ENCODE measurements around the gene MRPL48. TPM values are rescaled to one million over a fixed set of nuclear protein-coding genes. Genes with fewer than 3 reads are reported as not detected.

MRPL48 gene
- total and polyA plus RNA-seq, 2 of the 8 experiments (the other 6 are each of a cell fraction or from before 2014, with no cell fraction given): 34.9 to 59.9 TPM

DNA sequence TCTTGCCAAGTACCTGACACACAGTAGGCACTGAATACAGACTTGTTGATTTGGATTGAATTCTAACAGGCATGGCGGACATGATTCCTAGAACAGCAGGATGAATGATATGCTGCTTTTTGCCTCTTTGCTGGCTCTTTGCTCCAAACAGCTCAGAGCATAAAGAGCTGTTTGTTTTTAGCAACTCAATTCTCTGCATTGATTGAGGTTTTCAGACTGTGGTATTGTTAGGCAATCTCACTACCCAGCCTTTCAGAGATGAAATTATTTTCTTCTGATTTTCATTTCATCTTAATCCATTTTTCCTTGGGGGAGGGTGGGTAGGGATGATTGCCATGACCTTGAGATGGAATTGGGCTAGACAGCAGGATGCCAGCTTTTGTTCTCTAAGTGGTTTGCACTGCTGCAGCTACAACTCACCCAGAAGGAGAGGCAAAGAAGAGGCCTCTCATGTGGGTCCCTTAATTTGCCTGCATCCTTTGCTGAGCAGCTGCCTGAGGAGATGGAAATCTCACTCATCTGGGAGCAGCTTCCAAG is 68.4 kb downstream of the MRPL48 start:
- H3K27ac ChIP-seq (ENCODE audit: low read depth, low read length): no peak overlapping the region
- no peak for DNase-seq (ENCODE audit: low read depth in 1 of 2, low spot score in 2 of 2)
- TF ChIP-seq TBP (IDR thresholded peaks at IDR 0.05; ENCODE audit: low read depth, low read length) (no peak), GABPA (IDR thresholded peaks at IDR 0.05; ENCODE audit: borderline replicate concordance, insufficient read depth, low read length) (no peak), RFX5 (IDR thresholded peaks at IDR 0.05; ENCODE audit: borderline replicate concordance, low read depth, low read length) (no peak), TAF7 (optimal IDR thresholded peaks at IDR 0.05; ENCODE audit: borderline replicate concordance, low read depth, low read length) (no peak), ZNF274 (IDR thresholded peaks at IDR 0.05; ENCODE audit: borderline replicate concordance, extremely low read depth, low read length) (no peak), BRCA1 (IDR thresholded peaks at IDR 0.05; ENCODE audit: low read depth, low read length) (no peak), RNF2 (IDR thresholded peaks at IDR 0.05; ENCODE audit: borderline replicate concordance, low read depth, low read length, missing control alignments, poor library complexity, severe bottlenecking) (no peak), RAD21 (IDR thresholded peaks at IDR 0.05 in 1 of 2, conservative IDR thresholded peaks at IDR 0.05 in 1 of 2; ENCODE audit: low read depth in 2 of 2, low read length in 2 of 2) (no peak), MAFK (IDR thresholded peaks at IDR 0.05; ENCODE audit: low read depth, low read length) (no peak)
- TF ChIP-seq, protein P1, sequence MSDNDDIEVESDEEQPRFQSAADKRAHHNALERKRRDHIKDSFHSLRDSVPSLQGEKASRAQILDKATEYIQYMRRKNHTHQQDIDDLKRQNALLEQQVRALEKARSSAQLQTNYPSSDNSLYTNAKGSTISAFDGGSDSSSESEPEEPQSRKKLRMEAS (IDR thresholded peaks at IDR 0.05): no peak
- TF ChIP-seq, protein P2, sequence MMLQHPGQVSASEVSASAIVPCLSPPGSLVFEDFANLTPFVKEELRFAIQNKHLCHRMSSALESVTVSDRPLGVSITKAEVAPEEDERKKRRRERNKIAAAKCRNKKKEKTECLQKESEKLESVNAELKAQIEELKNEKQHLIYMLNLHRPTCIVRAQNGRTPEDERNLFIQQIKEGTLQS (IDR thresholded peaks at IDR 0.05; ENCODE audit: insufficient read depth, low read depth, low read length): no peak

More for the DNA sequence above, 68.4 kb downstream of the MRPL48 start:
- no peaks in the 10 kb centered on the region for H3K36me3 ChIP-seq (ENCODE audit: control insufficient read depth in 2 of 4, insufficient read depth in 4 of 4, low read length in 3 of 4)
- H3K23me2 ChIP-seq (ENCODE audit: low read depth, low read length): no peaks in the 10 kb centered on the region
- no peak overlapping the region for H2BK120ac ChIP-seq (replicated peaks; ENCODE audit: low read depth, low read length)
- no peak overlapping the region for H3K14ac ChIP-seq (ENCODE audit: insufficient read length)
- WGBS, 2 experiments (ENCODE audit: extremely low coverage in 1 of 2, insufficient coverage in 1 of 2, insufficient read length in 1 of 2, insufficient replicate concordance in 2 of 2, low coverage in 1 of 2, low lambda C conversion rate in 2 of 2, missing lambda C conversion rate in 1 of 2): 81% methylated on average over 1 of the region's 1 CpG; no CpG with 5 or more reads in 1 of the 2 experiments
- no peaks in the 10 kb centered on the region for H3K27me3 ChIP-seq (replicated peaks in 1 of 4; ENCODE audit: control insufficient read depth in 3 of 4, extremely low read depth in 1 of 4, insufficient read depth in 3 of 4, low read length in 3 of 4)
- H3K4ac ChIP-seq (replicated peaks; ENCODE audit: insufficient read length, low read depth, low read length): no peak overlapping the region
- peaks cover 0 to 8% (median 6%) of the 10 kb centered on the region in 4 experiments; a peak in 3 of 7 replicates for H3K4me1 ChIP-seq (replicated peaks in 1 of 4; ENCODE audit: control insufficient read depth in 3 of 4, insufficient read depth in 4 of 4, low read length in 3 of 4)
- CTCF ChIA-PET (ENCODE audit: partially characterized antibody): interaction anchor here (0.9 to 1.4 kb wide), 5 partner anchors 10 to 92 kb away, joined by 3 to 6 read pairs (median 3); no protein-coding TSS in a partner anchor
- no peak overlapping the region for H4K8ac ChIP-seq (ENCODE audit: extremely low read depth, insufficient read depth, low read length)
- peak; percentile 76 for FAIRE-seq
- H4K20me1 ChIP-seq (replicated peaks in 1 of 2; ENCODE audit: control insufficient read depth in 1 of 2, insufficient read depth in 2 of 2, low read length in 2 of 2): no peaks in the 10 kb centered on the region
- no peak overlapping the region for H3K4me3 ChIP-seq (ENCODE audit: extremely low read depth in 1 of 4, insufficient read depth in 2 of 4, low read depth in 3 of 4, low read length in 4 of 4)
- H3K18ac ChIP-seq (ENCODE audit: extremely low read depth, low read length): no peak overlapping the region
- H3K4me2 ChIP-seq (ENCODE audit: insufficient read depth in 1 of 2, low read depth in 2 of 2, low read length in 2 of 2): peak overlapping the region in 1 of 2 experiments; percentile 15; a peak in 2 of 4 replicates
- H2BK5ac ChIP-seq (ENCODE audit: low read depth, low read length): no peak overlapping the region
- no peak overlapping the region for H4K5ac ChIP-seq (ENCODE audit: insufficient read length, low read depth, low read length)
- POLR2A ChIA-PET (ENCODE audit: partially characterized antibody): interaction anchor here (0.7 to 7.2 kb wide), 13 partner anchors 9 to 215 kb away, joined by 3 to 49 read pairs (median 4); partner anchors contain the start of genes COA4, MRPL48 and PAAF1
- H3K56ac ChIP-seq (replicated peaks; ENCODE audit: insufficient read length, low read depth, low read length): no peak overlapping the region
- H3K79me2 ChIP-seq (ENCODE audit: control insufficient read depth in 1 of 2, insufficient read depth in 2 of 2, low read length in 2 of 2): no peaks in the 10 kb centered on the region
- no peak overlapping the region for H2BK15ac ChIP-seq (ENCODE audit: low read length)
- 0 out of 7 replicates have a peak overlapping the region, but pooled peaks of 1 of the 4 experiments have one; percentile 19 for H3K9ac ChIP-seq (replicated peaks in 1 of 4; ENCODE audit: extremely low read depth in 1 of 4, low read depth in 3 of 4, low read length in 3 of 4)
- no peaks in the 10 kb centered on the region for H3K9me3 ChIP-seq (ENCODE audit: insufficient read depth in 2 of 2, low read depth in 1 of 2, low read length in 1 of 2)
- no peak overlapping the region for H2BK20ac ChIP-seq (ENCODE audit: low read length)
- H4K91ac ChIP-seq (replicated peaks; ENCODE audit: insufficient read length, low read length): no peak overlapping the region
- no peak overlapping the region for H2AK5ac ChIP-seq (ENCODE audit: low read depth, low read length)
- no peaks in the 10 kb centered on the region for H3K79me1 ChIP-seq (ENCODE audit: low read depth, low read length)
- no peak overlapping the region for H2AFZ ChIP-seq (ENCODE audit: low read length)
- no peak overlapping the region for H2BK12ac ChIP-seq (ENCODE audit: low read depth, low read length)
- no peak overlapping the region for H3K23ac ChIP-seq (ENCODE audit: insufficient read length)
